CD14-positive monocyte (primary cell): ENCODE data around the gene UQCC5. TPM values are rescaled to one million over a fixed set of nuclear protein-coding genes. Genes with fewer than 3 reads are reported as not detected.

Source experiments
- DNase-seq, 3 donors: peaks; one replicate each; pipeline ENCODE4 v3.0.0-alpha.2; 2011 to 2022
- H2AFZ ChIP-seq: 2 replicates; pipeline ENCODE4 v1.6.0; 2012; ENCODE audit warnings: mild to moderate bottlenecking, low read depth, low read length, inconsistent platforms; ENCODE audit not compliant: insufficient read depth, poor library complexity, severe bottlenecking
- H3K27ac ChIP-seq, 2 donors: 1 replicate in 1 of 2; 2 replicates in 1 of 2; pipeline ENCODE4 v1.5.1; 2012 to 2013; ENCODE audit warnings: low read length in 2 of 2, control low read depth in 1 of 2, inconsistent platforms in 1 of 2, low read depth in 1 of 2, mild to moderate bottlenecking in 1 of 2
- H3K27me3 ChIP-seq, 2 donors: one replicate each; pipeline versions ENCODE4 v1.6.0 to v1.6.1; 2011 to 2013; ENCODE audit warnings: low read length in 2 of 2; ENCODE audit not compliant: control insufficient read depth in 2 of 2, insufficient read depth in 2 of 2
- H3K36me3 ChIP-seq, 2 donors: replicated peaks in 1 of 2; 1 replicate in 1 of 2; 2 replicates in 1 of 2; pipeline versions ENCODE4 v1.5.1 to v1.6.1; 2012 to 2013; ENCODE audit warnings: low read length in 2 of 2, control low read depth in 1 of 2, inconsistent platforms in 1 of 2, mild to moderate bottlenecking in 1 of 2; ENCODE audit not compliant: insufficient read depth in 2 of 2, control insufficient read depth in 1 of 2
- H3K4me1 ChIP-seq, 2 donors: 1 replicate in 1 of 2; 2 replicates in 1 of 2; pipeline versions ENCODE4 v1.5.1 to v1.6.1; 2012 to 2013; ENCODE audit warnings: low read length in 2 of 2, control low read depth in 1 of 2, inconsistent platforms in 1 of 2, mild to moderate bottlenecking in 1 of 2, moderate library complexity in 1 of 2; ENCODE audit not compliant: insufficient read depth in 2 of 2, control insufficient read depth in 1 of 2
- H3K4me2 ChIP-seq: replicated peaks from 2 replicates; pipeline ENCODE3; 2012; ENCODE audit warnings: low read length, moderate library complexity, mild to moderate bottlenecking; ENCODE audit not compliant: poor library complexity, severe bottlenecking; ENCODE audit errors: extremely low read depth
- H3K4me3 ChIP-seq, 3 experiments: fragments of 200-600 bp in 1 of 3; sonication (generic) in 1 of 3; replicated peaks in 1 of 3; 1 replicate in 2 of 3; 2 replicates in 1 of 3; pipeline ENCODE4 v1.5.1; 2011 to 2013; ENCODE audit warnings: low read length in 3 of 3, mild to moderate bottlenecking in 3 of 3, control low read depth in 2 of 3, low read depth in 2 of 3, inconsistent platforms in 1 of 3, moderate library complexity in 1 of 3
- H3K79me2 ChIP-seq: 2 replicates; pipeline ENCODE4 v1.6.0; 2012; ENCODE audit warnings: mild to moderate bottlenecking, control low read depth, inconsistent platforms, low read length, moderate library complexity; ENCODE audit not compliant: insufficient read depth
- H3K9ac ChIP-seq: 2 replicates; pipeline ENCODE4 v1.6.0; 2017; ENCODE audit warnings: low read length, mild to moderate bottlenecking; ENCODE audit not compliant: insufficient read depth, poor library complexity, severe bottlenecking
- H3K9me3 ChIP-seq, 2 donors: replicated peaks in 1 of 2; 1 replicate in 1 of 2; 2 replicates in 1 of 2; pipeline versions ENCODE4 v1.5.1 to v1.6.1; 2012 to 2013; ENCODE audit warnings: low read length in 2 of 2, control low read depth in 1 of 2; ENCODE audit not compliant: control insufficient read depth in 1 of 2, insufficient read depth in 1 of 2
- H4K20me1 ChIP-seq: 2 replicates; pipeline ENCODE4 v1.6.0; 2012; ENCODE audit warnings: mild to moderate bottlenecking, low read length, control low read depth, moderate library complexity; ENCODE audit not compliant: insufficient read depth
- H3K27ac Mint-ChIP-seq, 7 donors: one replicate each; pipeline ENCODE4 v1.8.0; 2020; ENCODE audit warnings: mild to moderate bottlenecking in 7 of 7, mixed read lengths in 7 of 7, moderate library complexity in 6 of 7, inconsistent platforms in 2 of 7
- H3K27me3 Mint-ChIP-seq, 3 donors: one replicate each; pipeline ENCODE4 v1.8.0; 2021 to 2022; ENCODE audit warnings: low read depth in 3 of 3, mild to moderate bottlenecking in 3 of 3, mixed read lengths in 3 of 3, moderate library complexity in 3 of 3, inconsistent platforms in 1 of 3
- H3K36me3 Mint-ChIP-seq, 2 donors: one replicate each; pipeline ENCODE4 v1.8.0; 2020; ENCODE audit warnings: mixed read lengths in 2 of 2, inconsistent platforms in 1 of 2, mild to moderate bottlenecking in 1 of 2
- H3K4me1 Mint-ChIP-seq: one replicate; pipeline ENCODE4 v1.8.0; 2020; ENCODE audit warnings: mild to moderate bottlenecking, mixed read lengths
- H3K4me3 Mint-ChIP-seq, 2 donors: one replicate each; pipeline ENCODE4 v1.8.0; 2020; ENCODE audit warnings: mild to moderate bottlenecking in 2 of 2, mixed read lengths in 2 of 2, moderate library complexity in 1 of 2
- H3K9me3 Mint-ChIP-seq, 7 donors: one replicate each; pipeline ENCODE4 v1.8.0; 2020 to 2022; ENCODE audit warnings: mixed read lengths in 7 of 7, mild to moderate bottlenecking in 6 of 7, moderate library complexity in 6 of 7, inconsistent platforms in 2 of 7
- WGBS: methylation state at CpG from one replicate; pipeline ENCODE4 v1.1.5; 2013; ENCODE audit warnings: missing lambda C conversion rate; ENCODE audit not compliant: insufficient coverage; 5-methylcytosine and 5-hydroxymethylcytosine counted together
- intact Hi-C, 2 donors: fragments of 100-400 bp; cut with micrococcal nuclease; formaldehyde crosslinking; loops; one replicate each; pipeline versions ENCODE4 v1.15.0 to v1.15.1; 2023
- polyA plus RNA-seq, 3 donors: library from polyadenylated mRNA; depleted of rRNA in 1 of 3; unstranded in 2 of 3; stranded (reverse) in 1 of 3; fragments of 300-500 nt in 2 of 3; fragments of >200 nt in 1 of 3; fragmentation: Illumina TruSeq in 2 of 3; gene quantifications; 1 replicate in 2 of 3; 2 replicates in 1 of 3; pipeline ENCODE4 v1.2.3, GENCODE V29; 2012 to 2021
- TF ChIP-seq, protein P1 (sequence below): fragments of 200-600 bp; IDR thresholded peaks from one replicate; pipeline ENCODE4 v1.8.0; 2022; ENCODE audit warnings: antibody characterized with exemption, mild to moderate bottlenecking

UQCC5 gene
- polyA plus RNA-seq, 3 donors, result 1.4 to 52.1 (median 43.3) TPM

DNA sequence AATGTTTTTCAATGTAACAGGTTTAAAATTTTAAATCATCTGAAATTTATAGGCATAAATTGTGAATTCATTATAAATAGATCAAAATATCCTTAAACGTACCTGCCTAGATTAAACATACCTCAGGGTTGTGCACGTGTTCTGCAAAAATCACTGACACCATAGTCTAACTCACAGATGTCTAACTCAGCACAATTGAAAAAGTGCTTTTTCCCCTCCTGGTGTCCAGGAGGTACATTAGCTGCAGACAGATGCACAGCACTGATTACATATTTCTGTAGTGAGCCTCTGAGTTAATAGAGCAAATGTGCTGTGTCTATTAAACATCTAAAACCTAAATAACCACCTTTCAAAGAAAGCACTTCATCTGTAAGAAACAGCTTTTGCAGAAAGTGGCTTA, 10.7 kb downstream of the UQCC5 start:
- Mint-ChIP-seq H3K36me3 (peaks cover 53 to 73% of the 10 kb centered on the region in 2 donors), H3K9me3 (peaks cover 0 to 2% (median 0%) of the 10 kb centered on the region in 7 donors), H3K4me3 (no peak overlapping the region), H3K27ac (no peak overlapping the region), H3K27me3 (no peaks in the 10 kb centered on the region), H3K4me1 (no peaks in the 10 kb centered on the region)
- Histone ChIP-seq H4K20me1 (peaks cover 52% of the 10 kb centered on the region), H3K9me3 (no peaks in the 10 kb centered on the region), H3K36me3 (peaks cover 61 to 95% of the 10 kb centered on the region in 2 donors), H3K4me2 (no peak overlapping the region), H3K27me3 (no peaks in the 10 kb centered on the region), H3K4me1 (no peaks in the 10 kb centered on the region), H3K9ac (no peak overlapping the region), H3K27ac (no peak overlapping the region), H3K4me3 (no peak overlapping the region), H3K79me2 (peaks cover 49% of the 10 kb centered on the region), H2AFZ (no peak overlapping the region)
- intact Hi-C loops, result no loop called here
- no peak for DNase-seq
- TF ChIP-seq, protein P1, sequence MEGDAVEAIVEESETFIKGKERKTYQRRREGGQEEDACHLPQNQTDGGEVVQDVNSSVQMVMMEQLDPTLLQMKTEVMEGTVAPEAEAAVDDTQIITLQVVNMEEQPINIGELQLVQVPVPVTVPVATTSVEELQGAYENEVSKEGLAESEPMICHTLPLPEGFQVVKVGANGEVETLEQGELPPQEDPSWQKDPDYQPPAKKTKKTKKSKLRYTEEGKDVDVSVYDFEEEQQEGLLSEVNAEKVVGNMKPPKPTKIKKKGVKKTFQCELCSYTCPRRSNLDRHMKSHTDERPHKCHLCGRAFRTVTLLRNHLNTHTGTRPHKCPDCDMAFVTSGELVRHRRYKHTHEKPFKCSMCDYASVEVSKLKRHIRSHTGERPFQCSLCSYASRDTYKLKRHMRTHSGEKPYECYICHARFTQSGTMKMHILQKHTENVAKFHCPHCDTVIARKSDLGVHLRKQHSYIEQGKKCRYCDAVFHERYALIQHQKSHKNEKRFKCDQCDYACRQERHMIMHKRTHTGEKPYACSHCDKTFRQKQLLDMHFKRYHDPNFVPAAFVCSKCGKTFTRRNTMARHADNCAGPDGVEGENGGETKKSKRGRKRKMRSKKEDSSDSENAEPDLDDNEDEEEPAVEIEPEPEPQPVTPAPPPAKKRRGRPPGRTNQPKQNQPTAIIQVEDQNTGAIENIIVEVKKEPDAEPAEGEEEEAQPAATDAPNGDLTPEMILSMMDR, result no peak
- 88% methylated on average over 1 of the region's 2 CpGs for WGBS

DNA sequence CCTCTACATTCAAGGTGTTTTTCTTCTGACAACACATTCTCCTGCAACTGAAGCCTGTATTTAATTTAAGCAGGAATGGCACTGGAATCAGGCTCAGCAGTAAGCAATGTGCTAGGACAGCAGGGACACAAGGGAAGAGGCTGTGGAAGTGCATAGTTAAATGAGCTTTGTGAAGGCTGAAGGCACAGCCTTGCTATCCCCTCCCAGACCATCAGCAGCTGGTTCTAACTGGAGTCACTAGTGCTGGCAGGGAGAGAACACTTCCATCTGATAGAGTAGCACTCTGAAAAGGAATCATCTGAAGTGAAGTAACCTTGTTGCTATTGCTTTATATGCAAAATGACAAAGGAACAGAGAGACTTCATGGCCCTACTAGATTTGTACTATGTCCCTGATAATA, 14.7 kb downstream of the UQCC5 start:
- Mint-ChIP-seq H3K9me3 (peaks cover 0 to 2% (median 0%) of the 10 kb centered on the region in 7 donors), H3K4me1 (no peaks in the 10 kb centered on the region), H3K4me3 (no peak overlapping the region), H3K27ac (no peak overlapping the region), H3K27me3 (no peaks in the 10 kb centered on the region), H3K36me3 (peaks cover 69 to 75% of the 10 kb centered on the region in 2 donors)
- Histone ChIP-seq H3K27me3 (no peaks in the 10 kb centered on the region), H3K4me2 (no peak overlapping the region), H3K4me3 (no peak overlapping the region), H3K9ac (no peak overlapping the region), H4K20me1 (peaks cover 52% of the 10 kb centered on the region), H3K27ac (no peak overlapping the region), H3K79me2 (peaks cover 13% of the 10 kb centered on the region), H2AFZ (no peak overlapping the region), H3K4me1 (no peaks in the 10 kb centered on the region), H3K36me3 (peaks cover 80 to 100% of the 10 kb centered on the region in 2 donors), H3K9me3 (no peaks in the 10 kb centered on the region)
- intact Hi-C loops, result no loop called here
- DNase-seq, result no peak
- TF ChIP-seq, protein P1, result no peak
